HG02938 (cell line): ENCODE measurements around the gene RAB10.
"Not testable (repeated sequence)": the region's sequence is repeated elsewhere in the genome, so short reads cannot be mapped to it uniquely, and the experiment has no call there.

Experiments used
- ATAC-seq: cut with Tn5 transposase; IDR thresholded peaks from one replicate; pipeline ENCODE4 v1.9.1; 2021; ENCODE audit warnings: mild to moderate bottlenecking, moderate library complexity; ENCODE audit not compliant: unreplicated experiment

The RAB10 gene

GRCh38 chr2:26016012-26016705 is 17.7 kb upstream of the RAB10 start:
- no peak for ATAC-seq

- not testable (repeated sequence) for ATAC-seq
These were observed 17.2 kb upstream of the RAB10 start for GRCh38 chr2:26016706-26017045.

DNA sequence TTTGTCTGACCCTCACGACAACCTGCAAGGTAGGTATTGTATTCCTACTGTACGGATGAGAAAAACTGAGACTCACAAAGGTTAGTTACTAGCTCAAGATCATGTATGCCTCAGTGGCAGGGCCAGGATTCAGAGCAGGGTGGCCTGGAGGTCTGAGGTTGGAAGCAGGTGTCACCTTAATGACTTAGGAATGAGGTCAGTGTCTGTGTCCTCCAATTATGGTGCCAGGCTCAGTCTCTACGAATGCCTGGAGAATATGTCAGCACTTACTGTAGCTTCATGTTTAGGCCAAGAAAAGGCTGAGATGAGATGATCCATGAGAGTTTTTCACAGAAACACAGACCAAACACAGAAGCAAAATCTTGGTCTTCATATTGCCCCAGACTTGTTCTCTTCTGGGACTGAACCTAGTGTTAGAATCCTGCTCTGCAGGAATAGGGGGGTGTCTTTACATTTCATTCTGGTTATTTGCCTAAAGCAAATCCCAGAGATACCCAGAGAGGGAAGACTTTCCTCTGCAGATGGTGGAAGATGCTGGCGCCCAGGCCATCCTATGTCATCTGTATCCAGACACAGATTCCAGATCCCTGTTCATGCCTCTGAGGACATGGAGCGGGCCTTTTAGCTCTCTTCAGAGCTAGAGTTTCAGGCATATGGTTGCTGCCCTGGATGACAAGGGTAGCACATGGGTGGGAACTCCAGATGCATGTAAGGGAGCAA is 16.3 kb upstream of the RAB10 start:
- ATAC-seq = no peak

- ATAC-seq = no peak
These were observed 15.5 kb upstream of the RAB10 start for GRCh38 chr2:26018184-26019055.

DNA sequence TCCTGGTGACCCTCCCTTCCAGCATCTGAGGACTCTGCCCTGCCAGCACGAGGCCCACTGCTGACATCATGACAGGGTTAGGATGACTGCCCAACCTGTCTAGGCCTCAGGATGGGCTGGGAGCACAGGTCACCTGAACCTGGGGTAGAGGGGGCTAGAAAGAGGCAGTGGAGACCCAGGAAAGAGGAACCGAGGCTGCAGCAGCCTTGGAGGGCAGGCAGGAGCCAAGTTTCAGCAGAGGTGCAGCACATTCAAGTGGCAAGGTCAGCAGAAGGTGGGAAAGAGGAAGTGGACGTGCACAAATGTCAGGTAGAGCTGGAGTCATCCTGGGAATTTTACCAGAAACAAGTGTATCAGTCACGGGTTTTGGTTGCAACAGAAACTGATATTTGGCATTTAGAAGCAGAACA is 13.6 kb upstream of the RAB10 start:
- no peak for ATAC-seq

DNA sequence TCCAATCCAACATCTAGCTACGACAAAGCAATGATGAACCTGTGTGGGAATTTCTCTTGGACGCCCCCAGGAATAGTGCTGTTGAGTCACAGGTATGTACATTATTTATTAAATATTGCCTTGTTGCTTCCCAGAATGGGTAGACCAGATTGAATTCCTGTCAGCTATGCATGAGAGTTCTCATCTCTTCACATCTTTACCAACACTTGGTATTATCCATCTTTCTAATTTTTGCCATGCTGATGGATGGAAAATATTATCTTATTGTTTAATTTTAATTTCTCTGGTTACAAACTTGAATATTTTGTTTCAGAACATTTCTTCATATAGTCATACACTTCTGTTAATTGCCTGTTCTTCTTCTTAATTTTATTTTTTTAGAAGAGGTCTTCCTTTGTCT is 9.6 kb upstream of the RAB10 start:
- ATAC-seq = no peak

GRCh38 chr2:26025509-26025908 is 8.4 kb upstream of the RAB10 start:
- no peak for ATAC-seq

GRCh38 chr2:26028083-26028482 is 5.8 kb upstream of the RAB10 start:
- not testable (repeated sequence) for ATAC-seq

DNA sequence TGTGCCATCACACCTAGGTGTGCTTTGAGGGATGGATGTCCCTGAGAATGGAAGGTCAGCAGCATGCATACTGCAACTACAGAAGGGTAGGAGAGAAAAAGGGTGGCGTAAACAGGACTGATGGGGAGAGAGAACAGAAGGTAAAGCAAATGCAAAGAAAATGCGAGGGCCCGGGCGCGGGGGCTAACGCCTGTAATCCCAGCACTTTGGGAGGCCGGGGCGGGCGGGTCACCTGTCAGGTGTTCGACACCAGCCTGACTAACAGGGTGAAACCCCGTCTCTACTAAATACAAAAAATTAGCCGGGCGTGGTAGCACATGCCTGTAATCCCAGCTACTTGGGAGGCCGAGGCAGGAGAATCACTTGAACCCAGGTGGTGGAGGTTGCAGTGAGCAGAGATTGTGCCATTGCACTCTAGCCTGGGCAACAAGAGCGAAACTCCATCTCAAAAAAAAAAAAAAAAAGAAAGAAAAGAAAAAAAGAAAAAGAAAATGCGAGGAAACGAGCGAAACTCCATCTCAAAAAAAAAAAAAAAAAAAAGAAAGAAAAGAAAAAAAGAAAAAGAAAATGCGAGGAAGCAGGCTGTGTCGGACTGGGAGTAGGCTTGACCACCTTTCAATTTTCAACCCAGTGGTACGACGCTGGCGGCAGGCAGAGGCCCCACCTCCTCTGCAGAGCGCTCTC is 1.2 kb upstream of the RAB10 start:
- not testable (repeated sequence) for ATAC-seq

DNA sequence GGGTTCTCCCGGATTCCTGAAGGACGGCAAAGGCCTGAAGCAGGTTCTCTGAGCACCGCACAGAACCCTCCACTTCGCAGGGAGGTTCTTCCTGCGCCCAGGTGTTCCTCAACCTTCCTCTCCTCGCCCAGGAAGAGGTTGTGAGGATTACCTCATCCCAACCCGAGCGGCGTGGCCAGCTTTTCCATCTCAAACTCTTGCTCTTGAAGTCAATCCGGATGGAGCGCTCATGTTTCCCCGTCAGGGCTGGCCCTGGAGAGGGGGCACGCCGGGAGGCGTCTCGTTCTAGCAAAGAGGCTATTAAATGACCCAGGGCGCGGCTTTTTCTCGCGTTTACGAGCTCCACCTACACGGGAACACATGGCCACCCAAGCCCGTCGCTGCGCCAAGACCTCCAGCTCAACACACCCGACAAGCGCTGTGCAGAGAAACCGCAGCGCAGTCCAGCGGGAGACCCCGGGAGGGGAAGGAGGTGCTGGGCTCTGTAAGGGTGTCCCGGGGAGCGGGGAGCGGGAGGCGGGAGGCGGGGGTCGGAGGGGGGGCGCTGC is 540 bp upstream of the RAB10 start:
- ATAC-seq = peak; percentile 33

GRCh38 chr2:26034637-26034992 is 731 bp downstream of the RAB10 start:
- no peak for ATAC-seq

DNA sequence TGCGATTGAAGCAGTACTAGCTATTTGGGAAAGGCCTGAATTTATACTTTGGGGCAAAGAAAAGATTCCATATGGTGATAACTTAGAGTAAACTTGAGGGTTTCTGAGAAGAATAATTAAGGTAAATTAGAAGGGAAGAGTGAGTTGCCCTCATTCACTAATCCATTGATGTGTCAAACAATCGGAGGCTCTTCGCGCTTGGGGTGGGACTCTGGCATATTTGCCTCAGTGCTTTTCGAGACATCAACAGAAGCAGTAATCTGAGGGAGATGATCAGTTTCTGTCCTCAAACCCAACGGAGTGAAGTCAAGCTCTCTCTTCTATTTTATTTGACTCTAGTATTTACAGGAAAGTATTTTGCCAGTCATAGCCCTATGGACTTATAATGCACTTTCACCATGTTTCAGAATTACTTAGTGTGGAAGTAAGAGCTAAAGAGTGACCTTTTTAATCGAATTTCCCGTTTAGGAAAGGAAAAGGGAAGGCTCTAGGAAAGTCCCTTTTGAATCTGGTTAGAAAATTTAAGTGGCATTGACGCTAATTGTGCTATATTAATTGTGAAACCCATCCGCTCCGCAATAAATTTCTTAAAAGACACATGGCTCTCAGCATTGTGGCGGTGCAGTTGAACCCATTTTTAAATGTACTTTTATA is 1.3 kb downstream of the RAB10 start:
- ATAC-seq = no peak

- ATAC-seq = no peak
These were observed 5.9 kb downstream of the RAB10 start for GRCh38 chr2:26039603-26040323.

DNA sequence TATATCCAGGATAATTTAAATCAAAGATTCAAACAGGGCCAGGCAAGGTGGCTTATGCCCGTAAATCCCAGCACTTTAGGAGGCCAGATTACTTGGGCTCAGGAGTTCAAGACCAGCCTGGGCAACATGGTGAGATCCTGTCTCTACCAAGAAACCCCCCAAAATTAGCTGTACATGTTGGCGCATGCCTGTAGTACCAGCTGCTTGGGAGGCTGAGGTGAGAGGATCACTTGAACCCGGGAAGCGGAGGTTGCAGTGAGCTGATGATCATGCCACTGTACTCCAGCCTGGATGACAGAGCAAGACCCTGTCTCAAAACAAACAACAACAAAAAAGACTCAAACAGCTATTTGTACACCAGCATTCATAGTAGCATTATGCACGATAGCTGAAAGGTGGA is 9.2 kb downstream of the RAB10 start:
- no peak for ATAC-seq

DNA sequence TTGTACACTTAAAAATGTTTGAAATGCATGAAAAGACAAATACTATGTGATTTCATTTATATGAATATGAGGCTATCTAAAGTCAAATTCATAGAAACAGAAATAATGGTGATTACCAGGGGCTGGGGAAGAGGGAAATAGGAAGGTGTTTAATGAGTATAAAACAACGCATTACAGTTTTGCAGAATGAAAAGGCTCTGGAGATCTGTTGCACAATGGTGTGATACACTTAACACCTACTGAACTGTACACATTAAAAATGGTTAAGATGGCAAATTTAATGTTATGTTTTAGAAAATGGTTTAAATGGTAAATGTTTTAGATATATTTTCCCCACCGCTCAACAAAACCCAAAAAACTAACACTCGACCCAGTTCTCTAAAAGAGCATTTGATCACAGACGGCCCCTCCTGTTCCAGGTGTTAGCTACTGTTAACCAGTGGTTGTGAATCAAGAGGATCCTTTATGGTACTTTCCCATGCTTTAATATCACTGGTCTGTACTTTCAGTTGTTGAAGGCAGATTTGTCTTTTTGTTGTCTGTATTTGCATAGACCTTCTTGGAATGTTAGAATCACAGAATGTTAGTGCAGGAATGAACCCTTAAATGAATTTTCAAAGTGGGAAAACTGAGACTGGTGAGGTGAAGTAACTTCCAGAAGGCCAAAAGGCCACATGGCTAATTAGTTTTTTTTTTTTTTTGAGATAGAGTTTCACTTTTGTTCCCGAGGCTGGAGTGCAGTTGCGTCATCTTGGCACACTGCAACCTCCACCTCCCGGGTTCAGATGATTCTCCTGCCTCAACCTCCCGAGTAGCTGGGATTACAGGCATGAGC is 10.2 kb downstream of the RAB10 start:
- ATAC-seq = no peak

DNA sequence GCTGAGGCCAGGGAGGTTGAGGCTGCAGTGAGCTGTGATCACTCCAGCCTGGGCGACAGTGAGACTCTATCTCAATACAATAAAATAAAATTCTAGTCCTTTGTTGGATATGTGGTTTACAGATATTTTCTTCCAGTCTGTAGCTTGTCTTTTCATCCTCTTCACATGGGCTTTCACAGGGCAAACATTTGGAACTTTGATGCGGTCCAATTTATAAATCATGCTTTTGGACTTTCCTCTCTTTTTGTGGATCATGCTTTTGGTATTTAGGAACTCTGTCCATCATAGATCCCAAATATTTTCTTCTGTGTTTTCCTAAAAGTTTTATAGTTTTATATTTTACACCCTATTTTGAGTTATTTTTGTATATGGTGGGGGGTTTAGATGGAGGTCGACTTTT is 14.9 kb downstream of the RAB10 start:
- no peak for ATAC-seq

DNA sequence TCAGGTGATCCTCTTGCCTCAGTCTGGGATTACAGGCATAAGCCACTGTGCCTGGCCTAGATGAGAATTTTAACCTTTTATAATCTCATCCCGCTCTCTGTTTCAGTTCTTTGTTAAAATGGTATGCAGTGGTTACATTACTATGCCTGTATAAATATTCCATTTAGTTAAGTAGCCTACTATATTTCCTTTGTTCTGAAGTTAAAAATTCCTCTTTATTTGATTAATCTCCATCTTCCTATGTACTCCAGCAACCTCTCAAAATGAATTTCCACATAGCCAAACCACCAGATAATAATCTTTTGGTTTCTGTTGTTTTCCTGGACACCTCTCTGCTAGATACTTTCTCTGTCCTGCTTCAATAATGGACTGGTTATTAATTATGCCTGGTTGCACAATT is 15.8 kb downstream of the RAB10 start:
- no peak for ATAC-seq

DNA sequence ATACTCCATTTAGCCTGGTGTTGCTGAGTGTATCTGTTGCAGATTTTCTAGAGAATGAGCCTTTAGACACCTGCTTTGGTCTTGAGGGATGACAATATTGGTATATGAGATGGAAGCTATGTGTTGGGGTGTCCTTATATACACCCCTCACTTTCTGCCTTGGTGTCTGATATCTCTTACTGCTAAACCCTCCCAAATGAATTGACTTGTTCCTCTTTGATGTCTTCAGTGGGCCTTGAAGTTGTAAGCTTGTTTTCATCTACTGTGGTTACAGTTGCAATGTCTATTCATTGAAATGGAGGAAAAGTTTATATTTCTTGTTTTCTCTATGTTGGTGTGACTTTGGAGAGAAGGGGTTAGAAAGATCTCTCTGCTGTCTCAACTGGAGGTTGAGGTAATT is 18.9 kb downstream of the RAB10 start:
- no peak for ATAC-seq
